Measurements from ENCODE around the gene DENND5B. TPM values are rescaled to one million over a fixed set of nuclear protein-coding genes. Genes with fewer than 3 reads are reported as not detected.
A peak's percentile ranks its signal among the peaks of the same experiment; 100 is the strongest.

DENND5B gene
- total RNA-seq, 4 donors from 2014 or later = 4.4 to 25.1 (median 16.3) TPM

DNA sequence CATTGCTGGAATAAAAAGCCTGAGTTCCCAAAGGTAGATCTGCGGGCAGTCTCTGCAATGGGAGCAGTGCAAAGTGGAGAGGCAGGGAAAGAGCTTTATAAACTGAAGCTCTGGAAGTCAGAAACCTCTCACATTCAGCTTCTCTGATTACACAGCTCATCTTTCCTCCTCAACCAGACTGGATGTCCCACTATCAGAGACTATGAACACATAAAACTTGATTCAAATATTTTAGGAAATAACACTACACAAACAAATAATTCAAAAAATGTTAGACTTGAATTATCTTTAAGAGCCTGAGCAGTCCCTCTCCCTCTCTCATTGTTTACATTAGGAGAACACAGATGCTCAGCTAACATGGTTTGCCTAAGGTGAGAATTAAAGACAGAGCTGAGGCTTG is 72.9 kb downstream of the DENND5B start:
- WGBS, 2 donors (ENCODE audit: low coverage in 1 of 2) = 57 to 58% methylated on average over 1 of the region's 1 CpG
- no peaks in the 10 kb centered on the region for H3K9me3 ChIP-seq
- TF ChIP-seq POLR2AphosphoS5 (IDR thresholded peaks at IDR 0.05) (no peak), EP300 (IDR thresholded peaks at IDR 0.05; ENCODE audit: low read depth) (no peak), POLR2A (IDR thresholded peaks at IDR 0.05) (no peak)
- TF ChIP-seq, protein P1, sequence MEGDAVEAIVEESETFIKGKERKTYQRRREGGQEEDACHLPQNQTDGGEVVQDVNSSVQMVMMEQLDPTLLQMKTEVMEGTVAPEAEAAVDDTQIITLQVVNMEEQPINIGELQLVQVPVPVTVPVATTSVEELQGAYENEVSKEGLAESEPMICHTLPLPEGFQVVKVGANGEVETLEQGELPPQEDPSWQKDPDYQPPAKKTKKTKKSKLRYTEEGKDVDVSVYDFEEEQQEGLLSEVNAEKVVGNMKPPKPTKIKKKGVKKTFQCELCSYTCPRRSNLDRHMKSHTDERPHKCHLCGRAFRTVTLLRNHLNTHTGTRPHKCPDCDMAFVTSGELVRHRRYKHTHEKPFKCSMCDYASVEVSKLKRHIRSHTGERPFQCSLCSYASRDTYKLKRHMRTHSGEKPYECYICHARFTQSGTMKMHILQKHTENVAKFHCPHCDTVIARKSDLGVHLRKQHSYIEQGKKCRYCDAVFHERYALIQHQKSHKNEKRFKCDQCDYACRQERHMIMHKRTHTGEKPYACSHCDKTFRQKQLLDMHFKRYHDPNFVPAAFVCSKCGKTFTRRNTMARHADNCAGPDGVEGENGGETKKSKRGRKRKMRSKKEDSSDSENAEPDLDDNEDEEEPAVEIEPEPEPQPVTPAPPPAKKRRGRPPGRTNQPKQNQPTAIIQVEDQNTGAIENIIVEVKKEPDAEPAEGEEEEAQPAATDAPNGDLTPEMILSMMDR (IDR thresholded peaks at IDR 0.05) = no peak
- no peaks in the 10 kb centered on the region for H3K36me3 ChIP-seq
- intact Hi-C loops (cut with DNase I; ENCODE audit: low total_unique reads) = no loop called here
- H3K27ac ChIP-seq = peak overlapping the region in 1 of 4 donors; percentile 11
- peaks cover 12 to 35% (median 25%) of the 10 kb centered on the region in 4 donors for H3K4me1 ChIP-seq
- DNase-seq = no peak
- in situ Hi-C loops (cut with MboI; ENCODE audit: low pct_ligation_motif_present in 1 of 4, low pct_unique_long_range_greater_than_20kb in 1 of 4, low sequenced_read_pairs in 3 of 4) = no loop called here
- no peak overlapping the region for H3K4me3 ChIP-seq
- no peaks in the 10 kb centered on the region for H3K27me3 ChIP-seq

DNA sequence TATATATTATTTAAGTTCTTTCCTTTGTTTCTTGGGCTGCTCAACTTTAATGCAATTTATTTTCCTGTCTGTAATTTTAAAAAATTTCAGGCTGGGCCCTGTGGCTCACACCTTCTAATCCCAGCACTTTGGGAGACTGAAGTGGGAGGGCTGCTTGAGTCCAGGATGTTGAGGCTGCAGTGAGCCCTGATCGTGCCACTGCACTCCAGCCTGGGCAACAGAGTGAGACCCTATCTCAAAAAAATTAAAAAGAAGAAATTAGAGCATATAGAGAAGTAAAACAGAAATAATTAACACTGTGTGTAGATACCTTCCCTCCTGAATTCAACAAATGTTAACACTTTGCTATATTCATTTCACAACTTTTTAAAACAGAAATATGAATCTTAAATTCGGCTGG is 74.2 kb downstream of the DENND5B start:
- 80 to 92% methylated on average over 2 of the region's 2 CpGs for WGBS, 2 donors (ENCODE audit: low coverage in 1 of 2)
- Histone ChIP-seq H3K4me3 (no peak overlapping the region), H3K9me3 (no peaks in the 10 kb centered on the region), H3K4me1 (peaks cover 12 to 27% (median 19%) of the 10 kb centered on the region in 4 donors), H3K27ac (no peak overlapping the region), H3K27me3 (no peaks in the 10 kb centered on the region), H3K36me3 (no peaks in the 10 kb centered on the region)
- DNase-seq = no peak
- TF ChIP-seq, protein P1 (IDR thresholded peaks at IDR 0.05) = no peak
- TF ChIP-seq POLR2A (IDR thresholded peaks at IDR 0.05) = no peak
- no peak for TF ChIP-seq POLR2AphosphoS5 (IDR thresholded peaks at IDR 0.05)
- TF ChIP-seq EP300 (IDR thresholded peaks at IDR 0.05; ENCODE audit: low read depth) = no peak
- in situ Hi-C loops (cut with MboI; ENCODE audit: low pct_ligation_motif_present in 1 of 4, low pct_unique_long_range_greater_than_20kb in 1 of 4, low sequenced_read_pairs in 3 of 4) (no loop called here), intact Hi-C loops (cut with DNase I; ENCODE audit: low total_unique reads) (no loop called here)

DNA sequence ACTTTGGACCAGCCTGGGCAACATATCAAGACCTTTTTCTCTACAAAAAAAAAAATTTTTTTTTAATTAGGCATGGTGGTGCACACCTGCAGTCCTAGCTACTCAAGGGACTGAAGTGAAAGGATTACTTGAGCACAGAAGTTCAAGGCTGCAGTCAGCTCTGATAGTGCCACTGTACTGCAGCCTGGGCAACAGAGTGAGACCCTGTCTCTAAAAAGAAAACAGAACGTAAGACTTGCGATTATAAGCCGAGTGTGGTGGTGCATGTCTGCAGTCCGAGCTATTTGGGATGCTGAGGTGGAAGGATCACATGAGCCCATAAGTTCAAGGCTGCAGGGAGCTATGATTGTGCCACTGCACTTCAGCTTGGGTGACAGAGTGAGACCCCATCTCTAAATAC is 76.0 kb downstream of the DENND5B start:
- TF ChIP-seq, protein P1 (IDR thresholded peaks at IDR 0.05) = no peak
- TF ChIP-seq POLR2AphosphoS5 (IDR thresholded peaks at IDR 0.05) (no peak), EP300 (IDR thresholded peaks at IDR 0.05; ENCODE audit: low read depth) (no peak), POLR2A (IDR thresholded peaks at IDR 0.05) (no peak)
- intact Hi-C loops (cut with DNase I; ENCODE audit: low total_unique reads) (no loop called here), in situ Hi-C loops (cut with MboI; ENCODE audit: low pct_ligation_motif_present in 1 of 4, low pct_unique_long_range_greater_than_20kb in 1 of 4, low sequenced_read_pairs in 3 of 4) (no loop called here)
- Histone ChIP-seq H3K27ac (no peak overlapping the region), H3K9me3 (no peaks in the 10 kb centered on the region), H3K27me3 (no peaks in the 10 kb centered on the region), H3K4me1 (peaks cover 8 to 28% (median 20%) of the 10 kb centered on the region in 4 donors), H3K4me3 (no peak overlapping the region), H3K36me3 (no peaks in the 10 kb centered on the region)
- WGBS, 2 donors (ENCODE audit: low coverage in 1 of 2) = 99 to 100% methylated on average over 4 of the region's 4 CpGs
- no peak for DNase-seq

DNA sequence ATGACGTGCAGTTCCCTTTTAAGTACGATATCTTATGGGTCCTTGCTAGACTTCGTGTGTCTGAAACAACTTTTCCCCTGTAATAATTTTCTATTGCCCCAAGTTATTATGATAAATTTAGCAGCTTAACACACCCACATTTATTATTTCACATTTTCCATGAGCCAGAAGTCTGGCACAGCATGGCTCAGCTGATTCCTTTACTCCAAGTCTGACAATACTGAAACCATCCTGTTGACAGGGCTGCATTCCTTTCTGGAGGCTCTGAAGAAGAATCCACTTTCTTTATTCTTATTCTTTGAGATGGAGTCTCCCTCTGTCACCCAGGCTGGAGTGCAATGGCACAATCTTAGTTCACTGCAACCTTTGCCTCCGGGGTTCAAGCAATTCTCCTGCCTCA is 80.9 kb downstream of the DENND5B start:
- H3K36me3 ChIP-seq = no peaks in the 10 kb centered on the region
- peaks cover 0 to 16% (median 3%) of the 10 kb centered on the region in 4 donors for H3K4me1 ChIP-seq
- H3K4me3 ChIP-seq = no peak overlapping the region
- in situ Hi-C loops (cut with MboI; ENCODE audit: low pct_ligation_motif_present in 1 of 4, low pct_unique_long_range_greater_than_20kb in 1 of 4, low sequenced_read_pairs in 3 of 4) (no loop called here), intact Hi-C loops (cut with DNase I; ENCODE audit: low total_unique reads) (no loop called here)
- H3K27me3 ChIP-seq = no peaks in the 10 kb centered on the region
- TF ChIP-seq, protein P1 (IDR thresholded peaks at IDR 0.05) = no peak
- TF ChIP-seq POLR2A (IDR thresholded peaks at IDR 0.05) (no peak), EP300 (IDR thresholded peaks at IDR 0.05; ENCODE audit: low read depth) (no peak), POLR2AphosphoS5 (IDR thresholded peaks at IDR 0.05) (no peak)
- DNase-seq = no peak
- 55 to 73% methylated on average over 3 to 4 of the region's 4 CpGs for WGBS, 2 donors (ENCODE audit: low coverage in 1 of 2)
- H3K9me3 ChIP-seq = no peaks in the 10 kb centered on the region
- H3K27ac ChIP-seq = no peak overlapping the region
